ENCODE measurements around the gene TMEM143.
"Not testable (repeated sequence)": the region's sequence is repeated elsewhere in the genome, so short reads cannot be mapped to it uniquely, and the experiment has no call there.

Gene TMEM143

DNA sequence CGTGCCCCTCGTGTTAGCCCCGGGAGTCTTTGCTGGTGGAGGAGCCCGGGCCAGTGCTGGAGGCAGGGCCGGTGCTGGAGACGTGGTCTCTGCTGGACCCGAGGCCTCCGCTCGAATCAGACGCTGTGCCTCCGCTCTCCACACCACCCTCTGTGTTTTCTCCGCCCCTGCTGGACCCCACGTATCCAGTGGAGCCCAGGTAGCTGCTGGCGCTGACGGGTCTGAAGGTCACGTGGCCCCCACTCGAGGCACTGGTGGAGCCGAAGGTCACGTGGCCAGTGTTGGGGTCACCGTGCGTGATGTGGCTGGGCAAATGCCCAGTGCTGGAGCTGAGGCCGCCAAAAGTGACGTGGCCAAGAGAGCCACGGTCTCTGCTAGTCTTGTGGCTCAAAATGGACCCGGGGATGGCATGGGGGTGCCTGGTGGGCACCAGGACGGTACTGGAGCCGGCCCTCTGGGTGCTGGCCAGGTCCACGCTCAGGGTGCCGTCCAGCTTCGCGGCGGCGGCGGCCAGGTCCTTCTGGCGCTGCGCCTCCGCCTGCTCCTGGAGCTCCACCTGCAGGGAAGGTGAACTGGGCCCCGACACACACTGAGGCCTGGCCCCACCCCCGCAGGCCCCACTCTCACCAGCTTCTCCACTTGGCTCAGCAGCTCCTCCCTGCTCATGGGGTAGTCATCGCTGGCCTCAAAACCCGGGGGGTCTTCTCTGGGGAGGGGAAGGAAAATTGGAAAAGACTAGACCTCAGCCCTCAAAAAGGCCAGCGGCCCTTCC lies 66.6 kb downstream of the TMEM143 start:
- no peak for DNase-seq (ENCODE audit: low read depth)

DNA sequence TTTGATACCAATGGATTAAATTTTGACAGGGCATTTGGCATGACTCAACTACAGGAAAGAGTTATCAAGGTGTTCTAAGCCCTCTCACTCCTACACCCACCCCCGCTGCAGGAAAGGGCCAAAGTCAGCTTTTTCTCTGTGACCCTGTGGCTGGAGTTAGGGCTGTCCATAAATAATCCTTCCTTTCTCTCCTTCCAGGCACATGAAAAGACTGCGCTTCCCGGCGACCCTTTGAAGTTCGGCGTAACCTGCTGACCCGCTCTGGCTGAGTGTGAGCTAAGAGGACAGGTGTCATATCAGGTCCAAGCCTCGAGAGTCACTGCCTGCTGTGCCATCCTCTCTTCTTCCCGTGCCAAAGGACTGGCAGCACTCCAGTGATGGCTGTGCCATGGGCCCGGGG lies 68.3 kb downstream of the TMEM143 start:
- no peak for DNase-seq (ENCODE audit: low read depth)

DNA sequence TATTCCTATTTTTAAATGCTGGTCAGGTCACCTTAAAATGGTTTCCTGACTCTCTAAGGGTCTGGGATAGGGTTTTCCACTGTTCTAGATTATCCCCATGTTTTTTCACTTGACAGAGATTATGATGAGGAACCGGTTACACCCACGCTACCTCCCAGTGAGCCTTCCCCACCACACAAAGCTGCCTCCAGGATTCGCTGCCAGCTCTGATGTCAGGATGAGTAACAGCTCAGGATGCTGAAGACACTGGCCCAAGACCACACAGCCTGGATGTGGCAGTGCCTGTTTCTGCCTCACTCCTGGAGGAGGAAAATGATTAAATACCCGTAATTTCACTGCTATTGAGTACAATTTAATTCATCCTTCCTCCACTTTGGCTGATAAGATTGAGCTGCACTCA lies 70.9 kb downstream of the TMEM143 start:
- no peak for DNase-seq (ENCODE audit: low read depth)

GRCh38 chr19:48291489-48291815 lies 72.3 kb downstream of the TMEM143 start:
- not testable (repeated sequence) for DNase-seq (ENCODE audit: low read depth)

DNA sequence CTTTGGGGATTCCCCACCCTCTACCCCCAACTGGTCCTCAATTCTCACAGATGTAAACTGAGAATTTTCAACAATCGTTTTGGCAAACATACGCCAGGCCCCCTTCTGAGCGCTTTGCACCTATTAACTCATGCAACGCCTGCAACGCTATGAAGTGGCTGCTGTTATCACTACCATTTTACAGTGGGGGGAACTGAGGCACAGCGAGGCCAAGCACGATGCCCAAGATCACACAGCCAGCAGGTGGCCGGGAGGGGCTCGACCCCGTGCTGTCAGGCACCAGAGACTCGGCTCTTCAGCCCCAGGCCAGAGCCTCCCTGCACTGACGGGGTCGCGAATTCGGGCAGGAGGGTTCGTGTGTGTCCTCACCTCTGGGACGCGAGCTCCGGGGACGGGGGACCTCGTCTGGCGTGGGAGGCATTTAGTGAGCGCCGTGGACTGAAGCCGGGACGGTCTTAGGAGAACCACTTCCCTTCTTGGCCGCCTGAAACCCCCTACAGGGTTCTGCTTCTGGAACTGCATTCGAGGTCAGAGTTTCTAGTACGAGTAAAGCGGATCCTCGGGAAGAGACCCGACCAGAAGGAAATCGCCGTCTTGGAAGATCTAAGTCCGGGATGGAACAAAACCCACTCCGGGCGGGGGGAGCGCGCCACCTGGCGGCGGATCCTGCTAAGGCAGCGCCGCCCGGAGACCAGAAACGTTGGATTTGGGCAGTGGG lies 72.8 kb downstream of the TMEM143 start:
- peak; percentile 48 for DNase-seq (ENCODE audit: low read depth)

DNA sequence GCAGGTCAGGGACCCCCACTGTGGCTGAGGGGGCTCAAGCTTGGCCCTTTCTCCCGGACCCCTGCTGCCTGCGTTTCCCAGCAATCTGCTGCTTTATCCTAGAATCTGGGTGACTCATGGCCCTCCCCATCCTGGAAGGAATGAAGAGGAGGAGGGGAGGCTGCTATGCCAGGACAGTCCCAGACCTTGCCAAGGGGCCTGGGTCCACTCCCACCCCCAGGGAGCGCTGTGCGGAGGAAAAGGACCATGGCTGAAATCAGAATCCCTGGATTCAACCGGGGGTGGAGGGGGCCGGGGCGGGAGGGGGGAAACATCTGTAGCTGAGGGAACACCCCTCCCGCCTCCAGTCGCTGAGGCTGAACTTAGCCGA lies 73.4 kb downstream of the TMEM143 start:
- DNase-seq (ENCODE audit: low read depth), result no peak

DNA sequence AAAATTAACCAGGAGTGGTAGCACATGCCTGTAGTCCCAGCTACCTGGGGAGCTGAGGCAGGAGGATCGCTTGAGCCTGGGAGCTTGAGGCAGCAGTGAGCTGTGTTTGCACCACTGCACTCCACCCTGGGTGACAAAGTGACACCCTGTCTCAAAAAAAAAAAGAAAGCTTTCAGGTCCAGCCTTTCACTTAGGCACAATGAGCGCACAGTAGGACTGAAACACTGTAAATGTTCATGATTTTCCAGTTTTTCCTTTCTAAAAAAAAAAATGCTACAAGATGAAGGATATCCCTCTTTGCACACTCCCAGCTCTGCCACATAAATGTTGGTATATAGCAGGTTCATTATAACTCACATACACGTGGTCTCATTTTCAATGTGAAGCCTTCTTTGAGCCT lies 76.0 kb downstream of the TMEM143 start:
- no peak for DNase-seq (ENCODE audit: low read depth)

DNA sequence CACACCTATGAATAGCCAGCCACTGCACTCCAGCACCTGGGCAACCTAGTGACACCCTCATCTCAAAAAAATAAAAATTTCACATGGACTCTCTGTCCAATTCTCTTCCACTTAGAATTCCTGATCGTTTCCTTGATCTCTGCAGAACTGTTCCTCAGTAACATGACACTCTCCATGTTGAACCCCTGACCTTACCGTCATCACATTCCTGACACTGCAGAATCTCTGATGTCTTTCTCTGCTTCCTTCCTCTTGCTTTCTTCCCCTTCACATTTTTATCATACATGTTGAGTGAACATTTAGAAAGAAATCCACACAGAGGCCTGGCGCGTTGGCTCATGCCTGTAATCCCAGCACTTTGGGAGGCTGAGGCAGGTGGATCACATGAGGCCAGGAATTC lies 78.8 kb downstream of the TMEM143 start:
- no peak for DNase-seq (ENCODE audit: low read depth)

DNA sequence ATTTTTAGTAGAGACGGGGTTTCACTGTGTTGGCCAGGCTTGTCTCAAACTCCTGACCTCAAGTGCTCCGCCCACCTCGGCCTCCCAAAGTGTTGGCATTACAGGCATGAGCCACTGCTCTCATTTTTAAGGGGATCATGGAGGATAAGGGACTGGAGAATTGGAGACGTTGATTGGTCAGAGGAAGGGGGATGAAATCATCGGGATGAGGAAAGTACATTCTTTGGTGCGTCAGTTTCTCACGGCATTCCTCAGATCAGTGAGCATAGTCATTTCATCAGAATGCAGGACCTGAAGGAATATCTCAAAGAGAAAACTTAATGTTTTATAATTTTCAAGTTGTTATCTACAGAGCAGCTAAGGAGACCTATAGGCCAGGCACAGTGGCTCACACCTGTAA lies 79.8 kb downstream of the TMEM143 start:
- no peak for DNase-seq (ENCODE audit: low read depth)
